ENCODE results near the gene TBX10. TPM values are rescaled to one million over a fixed set of nuclear protein-coding genes. Genes with fewer than 3 reads are reported as not detected.
"Not testable (repeated sequence)": the region's sequence is repeated elsewhere in the genome, so short reads cannot be mapped to it uniquely, and the experiment has no call there.

The TBX10 gene
- total and polyA plus RNA-seq, 2 of the 8 experiments (the other 6 are each of a cell fraction or from before 2014, with no cell fraction given), result 0.09 TPM; not detected in 1

DNA sequence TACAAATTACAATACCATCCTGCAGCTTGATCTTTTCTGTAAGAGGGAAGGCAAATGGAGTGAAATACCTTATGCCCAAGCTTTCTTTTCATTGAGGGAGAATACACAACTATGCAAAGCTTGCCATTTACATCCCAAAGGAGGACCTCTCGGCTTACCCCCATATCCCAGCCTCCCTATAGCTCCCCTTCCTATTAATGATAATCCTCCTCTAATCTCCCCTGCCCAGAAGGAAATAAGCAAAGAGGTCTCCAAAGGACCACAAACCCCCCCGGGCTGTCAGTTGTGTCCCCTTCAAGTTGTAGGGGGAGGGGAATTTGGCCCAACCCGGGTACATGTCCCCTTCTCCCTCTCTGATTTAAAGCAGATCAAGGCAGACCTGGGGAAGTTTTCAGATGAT is 17.6 kb downstream of the TBX10 start:
- ChIA-PET CTCF (ENCODE audit: partially characterized antibody) (interaction anchor here (0.6 kb wide), 1 partner anchor 38 kb away, joined by 3 read pairs; no protein-coding TSS in a partner anchor), POLR2A (ENCODE audit: partially characterized antibody) (interaction anchor here (0.8 to 10.7 kb wide), 3 partner anchors 8 to 13 kb away, joined by 3 to 194 read pairs (median 4); partner anchors contain the start of gene NUDT8)
- not testable (repeated sequence) for H2AK5ac ChIP-seq (ENCODE audit: low read depth, low read length); H3K23me2 ChIP-seq (ENCODE audit: low read depth, low read length); H3K9ac ChIP-seq (replicated peaks in 1 of 4; ENCODE audit: extremely low read depth in 1 of 4, low read depth in 3 of 4, low read length in 3 of 4); H3K4me1 ChIP-seq (replicated peaks in 1 of 4; ENCODE audit: control insufficient read depth in 3 of 4, insufficient read depth in 4 of 4, low read length in 3 of 4); FAIRE-seq; H3K79me1 ChIP-seq (ENCODE audit: low read depth, low read length); DNase-seq (ENCODE audit: low read depth in 1 of 2, low spot score in 2 of 2); H2BK120ac ChIP-seq (replicated peaks; ENCODE audit: low read depth, low read length); H3K18ac ChIP-seq (ENCODE audit: extremely low read depth, low read length); H3K27ac ChIP-seq (ENCODE audit: low read depth, low read length); H3K79me2 ChIP-seq (ENCODE audit: control insufficient read depth in 1 of 2, insufficient read depth in 2 of 2, low read length in 2 of 2); H4K8ac ChIP-seq (ENCODE audit: extremely low read depth, insufficient read depth, low read length); H3K9me3 ChIP-seq (ENCODE audit: insufficient read depth in 2 of 2, low read depth in 1 of 2, low read length in 1 of 2); H2BK20ac ChIP-seq (ENCODE audit: low read length); H2BK12ac ChIP-seq (ENCODE audit: low read depth, low read length); H3K14ac ChIP-seq (ENCODE audit: insufficient read length); H3K56ac ChIP-seq (replicated peaks; ENCODE audit: insufficient read length, low read depth, low read length); H2BK5ac ChIP-seq (ENCODE audit: low read depth, low read length); H4K5ac ChIP-seq (ENCODE audit: insufficient read length, low read depth, low read length); H3K36me3 ChIP-seq (ENCODE audit: control insufficient read depth in 2 of 4, insufficient read depth in 4 of 4, low read length in 3 of 4); H4K91ac ChIP-seq (replicated peaks; ENCODE audit: insufficient read length, low read length); H2AFZ ChIP-seq (ENCODE audit: low read length); H4K20me1 ChIP-seq (replicated peaks in 1 of 2; ENCODE audit: control insufficient read depth in 1 of 2, insufficient read depth in 2 of 2, low read length in 2 of 2); H3K27me3 ChIP-seq (replicated peaks in 1 of 4; ENCODE audit: control insufficient read depth in 3 of 4, extremely low read depth in 1 of 4, insufficient read depth in 3 of 4, low read length in 3 of 4); H3K23ac ChIP-seq (ENCODE audit: insufficient read length); H2BK15ac ChIP-seq (ENCODE audit: low read length); H3K4ac ChIP-seq (replicated peaks; ENCODE audit: insufficient read length, low read depth, low read length)
- H3K4me2 ChIP-seq (ENCODE audit: insufficient read depth in 1 of 2, low read depth in 2 of 2, low read length in 2 of 2), result peak overlapping the region; percentile 46 to 77; a peak in 3 of 4 replicates
- TF ChIP-seq POLR2A (IDR thresholded peaks at IDR 0.05; ENCODE audit: control extremely low read depth in 1 of 2, low read depth in 2 of 2, low read length in 2 of 2) (peak; percentile 49 to 50), POLR2AphosphoS5 (IDR thresholded peaks at IDR 0.05; ENCODE audit: low read depth, low read length) (0 out of 2 replicates have a peak, but pooled peaks have one; percentile 40)
- H3K4me3 ChIP-seq (ENCODE audit: extremely low read depth in 1 of 4, insufficient read depth in 2 of 4, low read depth in 3 of 4, low read length in 4 of 4), result peak overlapping the region; percentile 71 to 88 (median 80); a peak in 7 of 8 replicates
- WGBS, 2 experiments (ENCODE audit: extremely low coverage in 1 of 2, insufficient coverage in 1 of 2, insufficient read length in 1 of 2, insufficient replicate concordance in 2 of 2, low coverage in 1 of 2, low lambda C conversion rate in 2 of 2, missing lambda C conversion rate in 1 of 2), result 0% methylated on average over 3 of the region's 3 CpGs; no CpG with 5 or more reads in 1 of the 2 experiments
